Measurements from ENCODE around the gene COMMD2.

DNA sequence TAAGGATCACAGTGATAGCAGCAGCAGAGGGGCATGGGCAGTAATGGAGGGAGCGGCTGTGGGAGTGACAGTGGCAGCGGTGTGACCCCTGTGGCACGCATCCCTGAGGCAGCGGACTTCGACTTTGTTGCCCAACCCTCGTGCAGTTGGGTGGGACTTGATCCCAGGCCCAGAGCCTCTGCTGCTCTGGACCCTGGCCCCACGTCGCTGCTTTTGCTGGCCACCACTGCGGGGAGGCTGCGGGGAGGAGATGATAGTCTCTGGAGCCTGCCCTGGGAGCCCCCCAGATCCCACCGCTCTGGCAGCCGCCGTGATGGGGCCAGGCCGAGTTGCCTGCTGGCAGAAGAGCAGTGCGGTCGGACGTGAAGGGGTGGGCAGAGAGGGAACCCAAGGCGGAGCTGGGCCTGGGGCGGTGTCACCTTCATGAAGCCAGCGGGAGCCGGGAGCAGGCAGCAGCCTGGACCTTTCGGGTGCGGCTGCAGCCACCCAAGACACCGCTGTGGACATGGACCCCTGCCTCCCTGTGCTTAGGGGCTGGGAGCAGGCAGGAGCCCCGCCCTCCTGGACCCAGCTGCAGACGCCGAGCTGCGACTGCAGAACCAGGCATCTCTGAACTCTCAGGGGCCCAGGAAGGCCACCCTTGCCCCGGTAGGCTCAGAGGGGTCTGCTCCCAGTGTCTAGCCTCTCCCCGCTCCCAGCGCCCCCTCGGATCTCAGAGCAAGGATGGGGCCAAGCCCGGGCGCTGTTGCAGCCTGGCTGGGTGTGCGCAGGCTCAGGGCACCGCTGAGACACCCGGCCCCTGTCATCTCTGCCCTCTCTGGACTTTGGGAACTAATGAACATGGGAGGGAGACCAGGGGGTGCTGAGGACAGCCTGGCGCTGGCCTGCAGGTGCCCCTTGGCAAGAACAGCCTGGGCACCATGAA lies 38.3 kb downstream of the COMMD2 start:
- no peak for TF ChIP-seq POLR2A (IDR thresholded peaks at IDR 0.05)
- TF ChIP-seq, protein P1, sequence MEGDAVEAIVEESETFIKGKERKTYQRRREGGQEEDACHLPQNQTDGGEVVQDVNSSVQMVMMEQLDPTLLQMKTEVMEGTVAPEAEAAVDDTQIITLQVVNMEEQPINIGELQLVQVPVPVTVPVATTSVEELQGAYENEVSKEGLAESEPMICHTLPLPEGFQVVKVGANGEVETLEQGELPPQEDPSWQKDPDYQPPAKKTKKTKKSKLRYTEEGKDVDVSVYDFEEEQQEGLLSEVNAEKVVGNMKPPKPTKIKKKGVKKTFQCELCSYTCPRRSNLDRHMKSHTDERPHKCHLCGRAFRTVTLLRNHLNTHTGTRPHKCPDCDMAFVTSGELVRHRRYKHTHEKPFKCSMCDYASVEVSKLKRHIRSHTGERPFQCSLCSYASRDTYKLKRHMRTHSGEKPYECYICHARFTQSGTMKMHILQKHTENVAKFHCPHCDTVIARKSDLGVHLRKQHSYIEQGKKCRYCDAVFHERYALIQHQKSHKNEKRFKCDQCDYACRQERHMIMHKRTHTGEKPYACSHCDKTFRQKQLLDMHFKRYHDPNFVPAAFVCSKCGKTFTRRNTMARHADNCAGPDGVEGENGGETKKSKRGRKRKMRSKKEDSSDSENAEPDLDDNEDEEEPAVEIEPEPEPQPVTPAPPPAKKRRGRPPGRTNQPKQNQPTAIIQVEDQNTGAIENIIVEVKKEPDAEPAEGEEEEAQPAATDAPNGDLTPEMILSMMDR (IDR thresholded peaks at IDR 0.05) = no peak

Data from esophagus squamous epithelium (tissue), 4 donors.